Calu3 (cell line): ENCODE results near the gene CAMK1. TPM values are rescaled to one million over a fixed set of nuclear protein-coding genes. Genes with fewer than 3 reads are reported as not detected.

Source experiments
- BruUV-seq: library from RNA; stranded (reverse); fragments of 400-500 nt; replicated peaks from 2 replicates; lab custom pipeline; 2021; lab: Mats Ljungman, UMichigan
- CTCF ChIA-PET: fragments of 300-600 bp; sonication (Branson Sonifier 250); formaldehyde crosslinking; loops from one replicate; lab custom pipeline; 2022; ENCODE audit warnings: antibody characterized with exemption; lab: Charles Lee
- DNase-seq: peaks from one replicate; pipeline ENCODE4 v3.0.0; 2022
- H3K27ac Mint-ChIP-seq: one replicate; pipeline ENCODE4 v1.8.0; 2022; ENCODE audit warnings: mixed read lengths; ENCODE audit not compliant: unreplicated experiment
- H3K27me3 Mint-ChIP-seq: one replicate; pipeline ENCODE4 v1.8.0; 2022; ENCODE audit warnings: mixed read lengths; ENCODE audit not compliant: unreplicated experiment
- H3K36me3 Mint-ChIP-seq: one replicate; pipeline ENCODE4 v1.8.0; 2022; ENCODE audit warnings: mild to moderate bottlenecking, moderate library complexity, mixed read lengths; ENCODE audit not compliant: insufficient read depth, unreplicated experiment
- H3K4me1 Mint-ChIP-seq: one replicate; pipeline ENCODE4 v1.8.0; 2022; ENCODE audit warnings: mild to moderate bottlenecking, low read depth, mixed read lengths; ENCODE audit not compliant: unreplicated experiment
- H3K4me3 Mint-ChIP-seq: one replicate; pipeline ENCODE4 v1.8.0; 2022; ENCODE audit warnings: mild to moderate bottlenecking, low read depth, moderate library complexity, mixed read lengths; ENCODE audit not compliant: unreplicated experiment
- H3K9me3 Mint-ChIP-seq: one replicate; pipeline ENCODE4 v1.8.0; 2022; ENCODE audit warnings: low read depth, mixed read lengths; ENCODE audit not compliant: unreplicated experiment
- CTCF ChIP-seq: fragments of 200-600 bp; IDR thresholded peaks from one replicate; pipeline ENCODE4 v1.8.0; 2022; ENCODE audit warnings: antibody characterized with exemption; ENCODE audit not compliant: unreplicated experiment
- intact Hi-C: fragments of 100-400 bp; cut with micrococcal nuclease; formaldehyde crosslinking; loops from one replicate; pipeline ENCODE4 v1.10.0; 2022; ENCODE audit not compliant: unreplicated experiment
- total RNA-seq: library from RNA; stranded (reverse); gene quantifications from 2 replicates; pipeline ENCODE4 v1.2.3, GENCODE V29; 2022

CAMK1 gene
- total RNA-seq, 1 experiment from 2014 or later, result 7.2 TPM

- peak; percentile 98 for DNase-seq
- peaks cover 27% of the 10 kb centered on the region for H3K4me1 Mint-ChIP-seq
- no TSS peak for BruUV-seq
- no peaks in the 10 kb centered on the region for H3K9me3 Mint-ChIP-seq
- H3K36me3 Mint-ChIP-seq, result peaks cover 52% of the 10 kb centered on the region
- peaks cover 29% of the 10 kb centered on the region for H3K27me3 Mint-ChIP-seq
- H3K27ac Mint-ChIP-seq, result peak within 1 kb of the TSS; percentile 83
- intact Hi-C loops, result no loop called here
- CTCF ChIA-PET, result interaction anchor here (1.0 to 1.5 kb wide), 2 partner anchors 16 to 18 kb away, joined by 3 to 4 read pairs; partner anchors contain the start of gene OGG1
- H3K4me3 Mint-ChIP-seq, result peak within 1 kb of the TSS; percentile 87
- TF ChIP-seq CTCF, result no peak
These were observed 38.3 kb downstream of the CAMK1 start, which contains the start of gene BRPF1 for GRCh38 chr3:9731206-9732079. BRPF1 (plus strand) TSS chr3:9731735; CDS start chr3:9734141, 2,406 bp downstream.

- BruUV-seq, result no TSS peak
- Mint-ChIP-seq H3K4me1 (peaks cover 27% of the 10 kb centered on the region), H3K4me3 (peak overlapping the region; percentile 87), H3K27ac (peak overlapping the region; percentile 83), H3K36me3 (peaks cover 48% of the 10 kb centered on the region), H3K27me3 (peaks cover 29% of the 10 kb centered on the region), H3K9me3 (no peaks in the 10 kb centered on the region)
- CTCF ChIA-PET, result interaction anchor here (1.0 to 1.5 kb wide), 2 partner anchors 15 to 19 kb away, joined by 3 to 4 read pairs; partner anchors contain the start of gene OGG1
- intact Hi-C loops, result no loop called here
- no peak for TF ChIP-seq CTCF
- DNase-seq, result no peak
These were observed 39.0 kb downstream of the CAMK1 start for GRCh38 chr3:9730657-9731205.

- intact Hi-C loops, result no loop called here
- DNase-seq, result no peak
- Mint-ChIP-seq H3K27ac (no peak overlapping the region), H3K4me1 (peaks cover 27% of the 10 kb centered on the region), H3K36me3 (peaks cover 37% of the 10 kb centered on the region), H3K27me3 (peaks cover 36% of the 10 kb centered on the region), H3K4me3 (no peak overlapping the region), H3K9me3 (no peaks in the 10 kb centered on the region)
- CTCF ChIA-PET, result no interaction called here
- TF ChIP-seq CTCF, result no peak
- BruUV-seq, result no TSS peak
These were observed 40.3 kb downstream of the CAMK1 start for GRCh38 chr3:9729419-9729818.

GRCh38 chr3:9727743-9728142, 42.0 kb downstream of the CAMK1 start:
- BruUV-seq, result no TSS peak
- H3K4me1 Mint-ChIP-seq, result peaks cover 15% of the 10 kb centered on the region
- H3K4me3 Mint-ChIP-seq, result no peak overlapping the region
- H3K36me3 Mint-ChIP-seq, result peaks cover 23% of the 10 kb centered on the region
- no peak for TF ChIP-seq CTCF
- CTCF ChIA-PET, result interaction anchor here (1.2 to 1.5 kb wide), 2 partner anchors 12 to 22 kb away, joined by 4 to 5 read pairs; partner anchors contain the start of gene OGG1
- no peak for DNase-seq
- peaks cover 53% of the 10 kb centered on the region for H3K27me3 Mint-ChIP-seq
- intact Hi-C loops, result no loop called here
- H3K9me3 Mint-ChIP-seq, result no peaks in the 10 kb centered on the region
- H3K27ac Mint-ChIP-seq, result no peak overlapping the region
